BE2C (cell line): ENCODE results near the gene CFAP54.

Experiments used
- DNase-seq: peaks from one replicate; pipeline ENCODE4 v3.0.0-alpha.2; 2020
- H3K27me3 ChIP-seq: fragments of 250-450 bp; sonication (Bioruptor Pico); 2 replicates; pipeline ENCODE4 v1.5.1; 2020; ENCODE audit warnings: mild to moderate bottlenecking
- H3K36me3 ChIP-seq: fragments of 250-450 bp; sonication (Bioruptor Pico); 2 replicates; pipeline ENCODE4 v1.5.1; 2020; ENCODE audit warnings: mild to moderate bottlenecking
- H3K4me1 ChIP-seq: fragments of 250-450 bp; sonication (Bioruptor Pico); 2 replicates; pipeline ENCODE4 v1.5.1; 2020
- H3K4me3 ChIP-seq: 2 replicates; pipeline ENCODE4 v1.5.1; 2011; ENCODE audit warnings: low read depth, low read length
- H3K9me3 ChIP-seq: fragments of 250-450 bp; sonication (Bioruptor Pico); 2 replicates; pipeline ENCODE4 v1.5.1; 2020
- CTCF ChIP-seq: IDR thresholded peaks from 2 replicates; pipeline ENCODE4 v1.5.1; 2012; ENCODE audit warnings: mild to moderate bottlenecking, low read depth, low read length

CFAP54 gene

DNA sequence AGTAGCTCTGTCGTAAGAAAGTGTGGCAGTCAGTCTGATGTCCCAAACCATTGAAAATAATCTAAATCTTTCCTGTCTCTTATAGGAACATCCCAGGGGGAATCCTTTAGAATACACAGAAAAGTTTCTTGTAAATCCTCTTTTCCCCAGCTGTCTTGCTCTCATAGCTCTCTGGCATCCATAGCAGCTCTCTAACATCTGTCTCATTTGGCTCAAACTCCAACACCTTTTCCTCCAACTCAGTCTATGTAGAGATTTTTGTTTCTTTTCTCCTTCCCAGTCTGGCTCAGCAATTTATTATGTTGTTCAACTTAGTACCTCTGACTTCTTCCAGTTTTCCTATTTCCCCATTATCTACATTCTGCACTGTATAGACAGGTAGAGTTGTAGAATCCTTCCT lies 333.3 kb downstream of the CFAP54 start:
- no peak for DNase-seq
- no peak for TF ChIP-seq CTCF
- Histone ChIP-seq H3K4me1 (no peaks in the 10 kb centered on the region), H3K27me3 (no peaks in the 10 kb centered on the region), H3K36me3 (no peaks in the 10 kb centered on the region), H3K4me3 (no peak overlapping the region), H3K9me3 (no peaks in the 10 kb centered on the region)

DNA sequence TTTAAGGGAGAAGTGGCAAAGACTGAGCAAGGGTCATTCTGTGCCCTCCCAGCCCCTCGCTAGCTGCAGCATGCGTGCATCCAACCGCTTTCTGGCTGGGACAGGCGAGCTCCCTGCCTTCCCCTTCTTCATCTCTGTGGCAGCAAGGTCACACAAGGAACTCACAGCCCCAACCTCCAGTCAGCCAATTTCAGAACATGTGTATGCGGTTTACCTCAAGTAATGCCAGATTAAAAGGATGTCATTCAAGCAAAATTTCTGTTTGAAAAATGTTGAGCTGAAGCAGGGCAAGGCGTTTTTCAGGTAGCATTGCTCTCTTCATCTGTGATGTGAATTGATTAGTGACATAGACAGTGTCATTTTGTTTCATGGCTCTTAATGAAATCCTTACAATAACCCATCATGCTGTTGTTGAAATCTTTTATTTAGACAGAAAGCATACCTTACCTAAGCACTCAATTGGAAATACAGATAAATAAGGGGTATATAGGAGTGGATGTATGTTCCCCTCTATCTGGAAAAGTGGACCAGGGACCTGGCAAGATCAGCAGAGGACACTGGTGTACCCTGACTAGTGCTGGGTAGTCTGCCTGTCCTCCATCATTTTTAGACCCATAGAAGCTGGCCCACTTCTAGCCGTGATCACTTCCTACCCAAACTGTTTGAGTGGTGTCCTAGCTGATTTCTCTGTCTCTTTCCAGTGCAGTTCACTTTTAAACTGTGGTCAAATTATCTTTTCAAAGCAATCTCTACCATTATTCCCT lies 334.9 kb downstream of the CFAP54 start:
- H3K4me1 ChIP-seq: no peaks in the 10 kb centered on the region
- TF ChIP-seq CTCF: no peak
- DNase-seq: no peak

DNA sequence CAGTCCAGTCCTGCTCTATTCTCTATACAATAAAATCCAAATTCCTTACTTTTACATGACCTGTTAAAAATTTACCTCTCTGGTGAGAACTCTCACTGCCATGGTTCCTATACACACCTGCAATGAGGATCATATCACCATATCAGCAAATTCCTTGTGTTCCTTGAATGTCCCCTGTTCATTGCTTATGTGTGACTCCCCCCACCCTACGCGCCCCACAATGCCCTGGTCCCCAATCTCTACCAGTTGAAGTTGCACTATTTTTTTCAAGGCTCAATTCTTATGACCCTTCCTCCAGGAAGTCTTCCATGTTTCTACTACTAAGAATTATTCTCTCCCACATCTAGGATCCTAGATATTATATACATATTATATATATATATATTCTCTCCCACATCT lies 335.5 kb downstream of the CFAP54 start:
- Histone ChIP-seq H3K4me3 (no peak overlapping the region), H3K27me3 (no peaks in the 10 kb centered on the region), H3K36me3 (no peaks in the 10 kb centered on the region), H3K9me3 (no peaks in the 10 kb centered on the region), H3K4me1 (no peaks in the 10 kb centered on the region)
- no peak for TF ChIP-seq CTCF
- DNase-seq: no peak

More for the DNA sequence above, 334.9 kb downstream of the CFAP54 start:
- Histone ChIP-seq H3K4me3 (no peak overlapping the region), H3K36me3 (no peaks in the 10 kb centered on the region), H3K9me3 (no peaks in the 10 kb centered on the region), H3K27me3 (no peaks in the 10 kb centered on the region)

- Histone ChIP-seq H3K27me3 (no peaks in the 10 kb centered on the region), H3K9me3 (no peaks in the 10 kb centered on the region), H3K4me3 (no peak overlapping the region), H3K36me3 (no peaks in the 10 kb centered on the region), H3K4me1 (no peaks in the 10 kb centered on the region)
- no peak for DNase-seq
- no peak for TF ChIP-seq CTCF
Measured at GRCh38 chr12:96828169-96828789, 338.9 kb downstream of the CFAP54 start.

DNA sequence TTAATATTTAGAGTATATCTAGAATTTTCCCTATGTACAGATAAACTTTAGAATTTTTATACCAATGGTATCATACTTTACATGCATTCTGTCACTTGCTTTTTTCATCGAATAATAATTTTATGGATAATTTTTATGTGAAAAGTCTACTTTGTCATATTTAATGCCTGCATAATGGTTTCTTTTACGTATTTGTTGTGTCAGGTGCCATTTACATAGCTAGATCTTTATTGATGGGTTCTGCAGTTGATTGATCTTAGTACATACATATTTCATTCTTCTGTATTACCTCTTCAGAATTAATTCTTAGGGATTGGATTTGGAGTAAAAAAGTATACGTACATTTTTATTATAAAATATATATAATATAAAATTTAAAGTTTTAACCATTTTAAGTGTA lies 340.0 kb downstream of the CFAP54 start:
- no peak for TF ChIP-seq CTCF

GRCh38 chr12:96831346-96831745 lies 342.0 kb downstream of the CFAP54 start:
- Histone ChIP-seq H3K36me3 (no peaks in the 10 kb centered on the region), H3K4me3 (no peak overlapping the region), H3K9me3 (no peaks in the 10 kb centered on the region), H3K27me3 (no peaks in the 10 kb centered on the region), H3K4me1 (no peaks in the 10 kb centered on the region)
- no peak for DNase-seq
- no peak for TF ChIP-seq CTCF

More for the DNA sequence above, 340.0 kb downstream of the CFAP54 start:
- Histone ChIP-seq H3K4me3 (no peak overlapping the region), H3K9me3 (no peaks in the 10 kb centered on the region), H3K27me3 (no peaks in the 10 kb centered on the region), H3K4me1 (no peaks in the 10 kb centered on the region), H3K36me3 (no peaks in the 10 kb centered on the region)
- no peak for DNase-seq
